ENCODE measurements around the gene EXD1. TPM values are rescaled to one million over a fixed set of nuclear protein-coding genes. Genes with fewer than 3 reads are reported as not detected.

EXD1 gene
- total and polyA plus RNA-seq, 2 of the 13 experiments (the other 11 are each of a cell fraction or from before 2014, with no cell fraction given): not detected

DNA sequence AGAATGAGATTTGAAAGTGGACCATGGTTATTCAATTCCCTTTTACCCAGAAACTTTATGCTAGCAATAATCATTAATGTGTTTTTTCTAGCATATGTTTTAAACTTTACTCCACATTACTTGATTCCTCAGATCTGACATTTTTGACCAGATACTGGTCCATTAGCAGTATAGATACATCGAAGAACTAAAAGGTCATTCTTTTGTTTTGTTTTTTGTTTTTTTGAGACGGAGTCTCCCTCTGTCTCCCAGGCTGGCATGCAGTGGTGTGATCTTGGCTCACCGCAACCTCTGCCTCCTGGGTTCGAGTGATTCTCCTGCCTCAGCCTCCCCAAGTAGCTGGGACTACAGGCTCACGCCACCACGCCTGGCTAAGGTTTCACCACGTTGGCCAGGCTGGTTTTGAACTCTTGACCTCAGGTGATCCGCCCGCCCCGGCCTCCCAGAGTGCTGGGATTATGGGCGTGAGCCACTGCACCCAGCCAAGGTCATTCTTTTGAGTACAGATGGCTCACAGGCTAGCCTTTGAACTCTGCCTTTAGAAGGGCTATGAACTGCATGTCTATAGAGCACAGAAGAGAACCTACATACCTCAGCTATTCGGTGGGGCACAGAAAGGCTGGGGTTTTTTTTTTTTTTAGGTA is 29.1 kb upstream of the EXD1 start (continued):
- TF ChIP-seq ZBTB40 (IDR thresholded peaks at IDR 0.05): no peak
- no peak; the same call in 1 of the 2 replicates for TF ChIP-seq ZBTB40 (CRISPR knock-in tag; IDR thresholded peaks at IDR 0.05)

Measured in HepG2 (cell line).